ENCODE measurements around the gene CFAP97D1.

CFAP97D1 gene

GRCh38 chr17:43769859-43770258 is 10.4 kb upstream of the CFAP97D1 start:
- peaks cover 23% of the 10 kb centered on the region; the same call in 1 of the 2 replicates for H3K36me3 ChIP-seq (ENCODE audit: insufficient read depth, low read length)
- no peak for TF ChIP-seq EZH2 (IDR thresholded peaks at IDR 0.05)
- no peak for TF ChIP-seq FOXP2 (optimal IDR thresholded peaks at IDR 0.05; ENCODE audit: control extremely low read depth, extremely low read length, insufficient read depth)
- TF ChIP-seq POLR2AphosphoS5 (IDR thresholded peaks at IDR 0.05; ENCODE audit: borderline replicate concordance, low read depth, low read length) = no peak
- H3K27ac ChIP-seq = no peak overlapping the region
- H3K9me3 ChIP-seq (ENCODE audit: low read depth, low read length) = no peaks in the 10 kb centered on the region
- DNase-seq (ENCODE audit: low read depth, low spot score) = no peak
- H3K4me3 ChIP-seq = no peak overlapping the region
- no peak overlapping the region for H3K9ac ChIP-seq (ENCODE audit: insufficient read length)

DNA sequence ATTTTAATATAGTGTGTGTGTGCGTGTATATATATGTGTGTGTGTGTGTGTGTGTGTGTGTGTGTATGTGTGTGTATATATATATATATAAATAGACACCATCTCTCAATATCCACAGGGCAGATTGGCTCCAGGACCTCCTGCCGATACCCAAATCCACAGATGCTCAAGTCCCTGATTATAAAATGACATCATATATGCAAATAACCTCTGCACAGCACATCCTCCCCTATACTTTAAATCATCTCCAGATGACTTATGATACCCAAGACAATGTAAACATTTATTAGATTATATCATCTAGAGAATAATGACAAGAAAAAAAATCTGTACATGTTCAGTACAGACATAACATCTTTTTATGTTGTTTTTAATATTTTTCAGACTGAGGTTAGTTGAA is 9.3 kb upstream of the CFAP97D1 start:
- no peak for DNase-seq (ENCODE audit: low read depth, low spot score)
- Histone ChIP-seq H3K9me3 (ENCODE audit: low read depth, low read length) (no peaks in the 10 kb centered on the region), H3K4me3 (no peak overlapping the region), H3K9ac (ENCODE audit: insufficient read length) (no peak overlapping the region), H3K36me3 (ENCODE audit: insufficient read depth, low read length) (peaks cover 23% of the 10 kb centered on the region; the same call in 1 of the 2 replicates), H3K27ac (no peak overlapping the region)
- TF ChIP-seq POLR2AphosphoS5 (IDR thresholded peaks at IDR 0.05; ENCODE audit: borderline replicate concordance, low read depth, low read length) (no peak), FOXP2 (optimal IDR thresholded peaks at IDR 0.05; ENCODE audit: control extremely low read depth, extremely low read length, insufficient read depth) (no peak), EZH2 (IDR thresholded peaks at IDR 0.05) (no peak)

- H3K9me3 ChIP-seq (ENCODE audit: low read depth, low read length) = no peaks in the 10 kb centered on the region
- peaks cover 23% of the 10 kb centered on the region; the same call in 1 of the 2 replicates for H3K36me3 ChIP-seq (ENCODE audit: insufficient read depth, low read length)
- no peak for DNase-seq (ENCODE audit: low read depth, low spot score)
- H3K9ac ChIP-seq (ENCODE audit: insufficient read length) = no peak overlapping the region
- no peak overlapping the region for H3K4me3 ChIP-seq
- H3K27ac ChIP-seq = no peak overlapping the region
- no peak for TF ChIP-seq POLR2AphosphoS5 (IDR thresholded peaks at IDR 0.05; ENCODE audit: borderline replicate concordance, low read depth, low read length)
- no peak for TF ChIP-seq FOXP2 (optimal IDR thresholded peaks at IDR 0.05; ENCODE audit: control extremely low read depth, extremely low read length, insufficient read depth)
- TF ChIP-seq EZH2 (IDR thresholded peaks at IDR 0.05) = no peak
These were observed 8.8 kb upstream of the CFAP97D1 start for GRCh38 chr17:43771463-43771862.

DNA sequence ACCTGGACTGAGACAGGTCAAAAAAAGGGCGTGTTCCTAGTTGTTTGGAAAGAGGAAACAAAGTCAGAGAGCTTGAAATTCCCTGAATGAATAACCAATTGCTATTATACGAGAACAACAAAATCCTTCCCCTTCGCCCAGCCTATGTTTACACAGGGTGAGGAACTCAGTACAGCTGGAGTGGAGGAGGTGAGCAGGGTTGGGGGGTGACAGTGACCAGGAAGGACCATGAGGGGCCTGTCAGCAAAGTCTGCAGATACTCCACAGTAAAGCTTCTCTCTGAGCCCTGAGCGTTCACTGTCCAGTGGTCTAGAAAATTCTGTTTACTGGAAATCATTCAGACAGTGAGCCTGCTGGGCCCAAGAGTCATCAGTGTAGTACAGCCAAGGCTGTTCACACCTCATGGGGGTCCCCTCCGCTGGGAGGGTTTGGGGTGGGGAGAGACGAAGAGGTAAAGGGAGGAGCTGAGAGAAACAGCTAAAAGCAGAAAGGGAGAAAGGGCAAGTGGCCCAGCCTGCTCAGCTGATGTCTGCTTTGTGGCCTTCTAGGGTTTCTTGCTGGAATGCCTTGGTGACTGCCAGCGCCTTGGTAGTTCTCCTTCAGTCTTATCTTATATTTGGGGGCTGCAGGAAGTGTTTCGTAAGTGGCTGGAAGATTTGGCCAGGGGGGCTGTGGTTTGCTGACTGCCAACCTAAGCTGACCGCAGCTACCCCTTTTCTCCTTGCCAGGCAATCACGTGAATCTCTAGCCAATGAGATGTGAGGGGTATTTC is 7.2 kb upstream of the CFAP97D1 start:
- no peak overlapping the region for H3K27ac ChIP-seq
- no peak overlapping the region for H3K9ac ChIP-seq (ENCODE audit: insufficient read length)
- H3K9me3 ChIP-seq (ENCODE audit: low read depth, low read length) = no peaks in the 10 kb centered on the region
- TF ChIP-seq POLR2AphosphoS5 (IDR thresholded peaks at IDR 0.05; ENCODE audit: borderline replicate concordance, low read depth, low read length) = no peak
- no peak for TF ChIP-seq FOXP2 (optimal IDR thresholded peaks at IDR 0.05; ENCODE audit: control extremely low read depth, extremely low read length, insufficient read depth)
- no peak for TF ChIP-seq EZH2 (IDR thresholded peaks at IDR 0.05)
- no peak overlapping the region for H3K4me3 ChIP-seq
- peaks cover 23% of the 10 kb centered on the region; the same call in 1 of the 2 replicates for H3K36me3 ChIP-seq (ENCODE audit: insufficient read depth, low read length)
- no peak for DNase-seq (ENCODE audit: low read depth, low spot score)

GRCh38 chr17:43774304-43775250 is 5.7 kb upstream of the CFAP97D1 start:
- no peaks in the 10 kb centered on the region for H3K9me3 ChIP-seq (ENCODE audit: low read depth, low read length)
- no peak overlapping the region for H3K9ac ChIP-seq (ENCODE audit: insufficient read length)
- peaks cover 23% of the 10 kb centered on the region; the same call in 1 of the 2 replicates for H3K36me3 ChIP-seq (ENCODE audit: insufficient read depth, low read length)
- no peak for TF ChIP-seq POLR2AphosphoS5 (IDR thresholded peaks at IDR 0.05; ENCODE audit: borderline replicate concordance, low read depth, low read length)
- no peak overlapping the region for H3K4me3 ChIP-seq
- H3K27ac ChIP-seq = no peak overlapping the region
- DNase-seq (ENCODE audit: low read depth, low spot score) = no peak

- peaks cover 8% of the 10 kb centered on the region; the same call in 1 of the 2 replicates for H3K36me3 ChIP-seq (ENCODE audit: insufficient read depth, low read length)
- peak within 1 kb of the TSS; percentile 98 for H3K4me3 ChIP-seq
- no peak for DNase-seq (ENCODE audit: low read depth, low spot score)
- H3K27ac ChIP-seq = peak within 1 kb of the TSS; percentile 67
- peak within 1 kb of the TSS; percentile 90 for H3K9ac ChIP-seq (ENCODE audit: insufficient read length)
- no peaks in the 10 kb centered on the region for H3K9me3 ChIP-seq (ENCODE audit: low read depth, low read length)
- TF ChIP-seq POLR2AphosphoS5 (IDR thresholded peaks at IDR 0.05; ENCODE audit: borderline replicate concordance, low read depth, low read length) (peak; percentile 58; the same call in 1 of the 2 replicates), FOXP2 (optimal IDR thresholded peaks at IDR 0.05; ENCODE audit: control extremely low read depth, extremely low read length, insufficient read depth) (no peak), EZH2 (IDR thresholded peaks at IDR 0.05) (no peak)
These were observed 1.7 kb upstream of the CFAP97D1 start, which contains the start of gene DUSP3 for GRCh38 chr17:43778337-43779144. TSS of gene DUSP3 (minus strand) at chr17:43778977. CDS start at chr17:43778924, 53 bp downstream.

- Histone ChIP-seq H3K9ac (ENCODE audit: insufficient read length) (peak overlapping the region; percentile 72), H3K9me3 (ENCODE audit: low read depth, low read length) (no peaks in the 10 kb centered on the region), H3K36me3 (ENCODE audit: insufficient read depth, low read length) (peaks cover 4% of the 10 kb centered on the region; the same call in 1 of the 2 replicates), H3K4me3 (peak overlapping the region; percentile 98), H3K27ac (no peak overlapping the region)
- DNase-seq (ENCODE audit: low read depth, low spot score) = no peak
- TF ChIP-seq POLR2AphosphoS5 (IDR thresholded peaks at IDR 0.05; ENCODE audit: borderline replicate concordance, low read depth, low read length) (peak; percentile 77), FOXP2 (optimal IDR thresholded peaks at IDR 0.05; ENCODE audit: control extremely low read depth, extremely low read length, insufficient read depth) (no peak)
These were observed 800 bp upstream of the CFAP97D1 start for GRCh38 chr17:43779145-43780125.

Data from SK-N-MC (cell line).